Measurements from ENCODE around the gene LPCAT1. TPM values are rescaled to one million over a fixed set of nuclear protein-coding genes. Genes with fewer than 3 reads are reported as not detected.

Gene LPCAT1
- total and polyA plus RNA-seq, 2 donors (not counting 3 experiments of a cell fraction or from before 2014, with no cell fraction given), result 28.9 to 57.2 TPM

- no peak for FAIRE-seq
Observed at GRCh38 chr5:1466631-1467265, 57.0 kb downstream of the LPCAT1 start.

More at GRCh38 chr5:1466631-1467265, 57.0 kb downstream of the LPCAT1 start:
- TF ChIP-seq GATA2 (IDR thresholded peaks at IDR 0.05; ENCODE audit: insufficient read depth, insufficient read length, low read depth, low read length), result no peak
- no peak for TF ChIP-seq FOS (IDR thresholded peaks at IDR 0.05; ENCODE audit: borderline replicate concordance, insufficient read depth, low read length)
- TF ChIP-seq CTCF (IDR thresholded peaks at IDR 0.05; ENCODE audit: extremely low read depth in 1 of 2, insufficient read depth in 1 of 2, low read depth in 1 of 2, low read length in 2 of 2), result no peak
- no peak for TF ChIP-seq MAX (IDR thresholded peaks at IDR 0.05; ENCODE audit: insufficient read depth, insufficient read length)
- TF ChIP-seq MYC (IDR thresholded peaks at IDR 0.05; ENCODE audit: low read depth, low read length), result no peak
- TF ChIP-seq POLR2A (IDR thresholded peaks at IDR 0.05; ENCODE audit: low read depth, low read length), result no peak
- no peak for TF ChIP-seq POLR2AphosphoS5 (IDR thresholded peaks at IDR 0.05; ENCODE audit: insufficient read depth, low read depth, low read length)
- no peak for TF ChIP-seq JUN (IDR thresholded peaks at IDR 0.05; ENCODE audit: borderline replicate concordance, insufficient read depth, insufficient read length, low read depth)
- no peak for TF ChIP-seq EZH2 (IDR thresholded peaks at IDR 0.05; ENCODE audit: borderline replicate concordance, low read depth, low read length, severe bottlenecking)
- Histone ChIP-seq H3K9me3 (replicated peaks; ENCODE audit: control insufficient read depth, insufficient read depth, low read length) (no peaks in the 10 kb centered on the region), H3K4me1 (ENCODE audit: control insufficient read depth, extremely low read depth, insufficient read depth, low read length) (no peaks in the 10 kb centered on the region), H3K4me3 (replicated peaks in 1 of 3; ENCODE audit: insufficient read depth in 1 of 3, low read depth in 1 of 3, low read length in 3 of 3) (no peak overlapping the region), H3K9ac (replicated peaks; ENCODE audit: extremely low read depth, insufficient read depth, low read length) (no peak overlapping the region), H3K9me1 (replicated peaks; ENCODE audit: control insufficient read depth, extremely low read depth, insufficient read depth, low read length) (no peaks in the 10 kb centered on the region), H2AFZ (ENCODE audit: low read depth, low read length) (no peak overlapping the region), H3K27ac (ENCODE audit: insufficient read depth, low read depth, low read length) (no peak overlapping the region), H4K20me1 (replicated peaks; ENCODE audit: control insufficient read depth, extremely low read depth, insufficient read depth, low read length) (no peaks in the 10 kb centered on the region), H3K36me3 (ENCODE audit: control insufficient read depth in 2 of 2, extremely low read depth in 1 of 2, insufficient read depth in 2 of 2, low read length in 2 of 2) (peaks cover 2 to 9% of the 10 kb centered on the region in 2 experiments), H3K4me2 (ENCODE audit: insufficient read depth, low read length) (no peak overlapping the region), H3K79me2 (ENCODE audit: control insufficient read depth, insufficient read depth, low read length) (no peaks in the 10 kb centered on the region), H3K27me3 (ENCODE audit: control insufficient read depth in 2 of 2, insufficient read depth in 2 of 2, low read length in 2 of 2) (no peaks in the 10 kb centered on the region)
- BruUV-seq (replicated peaks), result no TSS peak
- DNase-seq (ENCODE audit: low read depth, low spot score), result no peak
- ChIA-PET POLR2A (no interaction called here), CTCF (no interaction called here)
- dilution Hi-C loops (cut with MboI; ENCODE audit: extremely low pct_ligation_motif_present, low sequenced_read_pairs) (no loop called here), intact Hi-C loops (cut with micrococcal nuclease) (no loop called here)
